HepG2 (cell line): ENCODE data around the gene CHST4. TPM values are rescaled to one million over a fixed set of nuclear protein-coding genes. Genes with fewer than 3 reads are reported as not detected.
A peak's percentile ranks its signal among the peaks of the same experiment; 100 is the strongest.

Experiments used
- EED ChIP-seq: sonication (generic); formaldehyde crosslinking; IDR thresholded peaks from 2 replicates; pipeline ENCODE4 v1.5.0; 2020; ENCODE audit warnings: mild to moderate bottlenecking, missing genetic modification reagents
- FOXP1 ChIP-seq, 2 experiments: fragments of 450-650 bp in 1 of 2; IDR thresholded peaks; 2 replicates each; pipeline ENCODE4 v1.6.1; 2017 to 2018; ENCODE audit warnings: antibody characterized with exemption in 1 of 2
- GATAD1 ChIP-seq: IDR thresholded peaks from 2 replicates; pipeline ENCODE4 v1.6.1; 2016; ENCODE audit warnings: missing genetic modification reagents, missing compliant biosample characterization
- HES4 ChIP-seq: sonication (generic); formaldehyde crosslinking; IDR thresholded peaks from 2 replicates; pipeline ENCODE4 v1.9.0; 2021; ENCODE audit warnings: mild to moderate bottlenecking, missing genetic modification reagents, borderline replicate concordance
- HNF4A ChIP-seq: sonication (generic); formaldehyde crosslinking; IDR thresholded peaks from 2 replicates; pipeline ENCODE4 v1.4.0; 2020; ENCODE audit warnings: missing genetic modification reagents
- KLF6 ChIP-seq: IDR thresholded peaks from 2 replicates; pipeline ENCODE4 v1.8.0; 2016; ENCODE audit warnings: missing biosample characterization, missing genetic modification reagents
- MYC ChIP-seq: sonication (generic); formaldehyde crosslinking; IDR thresholded peaks from 2 replicates; pipeline ENCODE4 v1.9.0; 2021; ENCODE audit warnings: missing genetic modification reagents, borderline replicate concordance
- PHF8 ChIP-seq: sonication (generic); formaldehyde crosslinking; IDR thresholded peaks from 2 replicates; pipeline ENCODE4 v1.5.0; 2020; ENCODE audit warnings: missing genetic modification reagents
- PLRG1 ChIP-seq: fragments of 450-650 bp; conservative IDR thresholded peaks from 2 replicates; pipeline ENCODE4 v1.6.1; 2016
- SAFB2 ChIP-seq: sonication (generic); formaldehyde crosslinking; IDR thresholded peaks from 2 replicates; pipeline ENCODE4 v1.5.1; 2020; ENCODE audit warnings: missing genetic modification reagents, low read depth, mild to moderate bottlenecking, borderline replicate concordance
- SMAD1 ChIP-seq: sonication (generic); formaldehyde crosslinking; IDR thresholded peaks from 2 replicates; pipeline ENCODE4 v1.4.0; 2020; ENCODE audit warnings: missing genetic modification reagents, low read depth, mild to moderate bottlenecking, borderline replicate concordance
- SMAD9 ChIP-seq: sonication (generic); formaldehyde crosslinking; IDR thresholded peaks from 2 replicates; pipeline ENCODE4 v1.5.1; 2020; ENCODE audit warnings: mild to moderate bottlenecking, missing genetic modification reagents
- SOX5 ChIP-seq: IDR thresholded peaks from 2 replicates; pipeline ENCODE4 v1.6.1; 2016; ENCODE audit warnings: borderline replicate concordance
- TAF15 ChIP-seq: fragments of 200-400 bp; formaldehyde crosslinking; IDR thresholded peaks from one replicate; pipeline ENCODE4 v1.6.1; 2018; ENCODE audit warnings: mild to moderate bottlenecking, low read depth, low read length; ENCODE audit not compliant: poor library complexity, severe bottlenecking
- U2AF2 ChIP-seq: fragments of 200-400 bp; formaldehyde crosslinking; IDR thresholded peaks from 2 replicates; pipeline ENCODE4 v1.6.1; 2017; ENCODE audit warnings: low read depth, mild to moderate bottlenecking, low read length
- ZNF121 ChIP-seq: sonication (generic); formaldehyde crosslinking; IDR thresholded peaks from 2 replicates; pipeline ENCODE4 v1.5.0; 2020; ENCODE audit warnings: mild to moderate bottlenecking, missing genetic modification reagents
- ZNF501 ChIP-seq: sonication (generic); formaldehyde crosslinking; IDR thresholded peaks from 2 replicates; pipeline ENCODE4 v1.5.1; 2020; ENCODE audit warnings: mild to moderate bottlenecking, moderate library complexity, missing genetic modification reagents
- ZNF629 ChIP-seq: sonication (generic); formaldehyde crosslinking; conservative IDR thresholded peaks from 2 replicates; pipeline ENCODE4 v1.5.0; 2020; ENCODE audit warnings: missing genetic modification reagents
- polyA plus RNA-seq, 8 experiments: library from polyadenylated mRNA; depleted of rRNA in 3 of 8; stranded (reverse) in 7 of 8; unstranded in 1 of 8; fragments of >200 nt; fragmentation: Illumina TruSeq in 4 of 8; extraction: Trizol in 4 of 8; gene quantifications; 2 replicates each; pipeline versions ENCODE4 v1.2.1 to v1.2.3, GENCODE V29; 2011 to 2016; ENCODE audit warnings: low read depth in 4 of 8, missing spikeins in 1 of 8, mixed read lengths in 1 of 8; ENCODE audit not compliant: insufficient read depth in 1 of 8
- total RNA-seq, 5 experiments: library from RNA; depleted of rRNA; stranded (reverse); fragments of >200 nt; fragmentation: Illumina TruSeq; extraction: Trizol; gene quantifications; 2 replicates each; pipeline ENCODE4 v1.2.3, GENCODE V29; 2016; ENCODE audit warnings: low read depth in 1 of 5
- TF ChIP-seq, protein P1 (sequence below): sonication (generic); formaldehyde crosslinking; IDR thresholded peaks from 2 replicates; pipeline ENCODE4 v1.4.0; 2020; ENCODE audit warnings: missing genetic modification reagents
- TF ChIP-seq, protein P2 (sequence below): IDR thresholded peaks from 2 replicates; pipeline ENCODE4 v1.6.1; 2012; ENCODE audit warnings: inconsistent platforms
- TF ChIP-seq, protein P3 (sequence below): sonication (generic); formaldehyde crosslinking; IDR thresholded peaks from 2 replicates; pipeline ENCODE4 v1.4.0; 2020; ENCODE audit warnings: mild to moderate bottlenecking, missing genetic modification reagents

Gene CHST4
- total and polyA plus RNA-seq, 2 of the 13 experiments (the other 11 are each of a cell fraction or from before 2014, with no cell fraction given) = not detected

DNA sequence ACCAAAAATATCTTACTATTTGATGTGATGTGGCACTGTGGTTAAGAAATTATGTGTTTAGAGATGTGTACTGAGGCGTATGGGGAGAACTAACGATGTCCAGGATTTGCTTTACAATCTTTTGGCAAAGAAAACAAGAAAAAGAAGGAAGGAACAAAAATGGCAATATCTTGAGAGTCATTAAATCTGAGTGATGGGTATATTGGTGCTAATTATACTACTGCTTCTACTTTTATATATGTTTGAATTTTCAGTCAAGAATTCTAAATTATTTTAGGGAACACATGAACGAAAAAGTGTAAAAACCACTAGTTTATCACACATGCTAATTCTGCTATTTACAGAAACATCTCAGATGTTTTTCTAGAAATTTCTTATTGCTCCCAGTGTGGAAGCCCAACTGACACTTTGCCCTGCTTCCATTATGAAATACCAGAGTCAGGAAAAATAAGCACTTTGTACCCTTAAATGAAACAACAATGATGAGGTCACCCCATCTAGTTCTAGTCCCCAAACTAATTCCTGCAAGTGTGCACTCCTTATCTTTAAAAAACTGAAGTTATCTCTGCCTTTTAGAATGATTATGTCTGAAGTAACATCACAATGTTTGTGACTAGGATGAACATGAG, 31.8 kb downstream of the CHST4 start (continued):
- peak; percentile 81 for TF ChIP-seq HNF4A (CRISPR knock-in tag)
- no peak for TF ChIP-seq EED (CRISPR knock-in tag)
- TF ChIP-seq PHF8 (CRISPR knock-in tag) = no peak
- peak; percentile 17; the same call in 1 of the 2 replicates for TF ChIP-seq SOX5
- TF ChIP-seq, protein P1, sequence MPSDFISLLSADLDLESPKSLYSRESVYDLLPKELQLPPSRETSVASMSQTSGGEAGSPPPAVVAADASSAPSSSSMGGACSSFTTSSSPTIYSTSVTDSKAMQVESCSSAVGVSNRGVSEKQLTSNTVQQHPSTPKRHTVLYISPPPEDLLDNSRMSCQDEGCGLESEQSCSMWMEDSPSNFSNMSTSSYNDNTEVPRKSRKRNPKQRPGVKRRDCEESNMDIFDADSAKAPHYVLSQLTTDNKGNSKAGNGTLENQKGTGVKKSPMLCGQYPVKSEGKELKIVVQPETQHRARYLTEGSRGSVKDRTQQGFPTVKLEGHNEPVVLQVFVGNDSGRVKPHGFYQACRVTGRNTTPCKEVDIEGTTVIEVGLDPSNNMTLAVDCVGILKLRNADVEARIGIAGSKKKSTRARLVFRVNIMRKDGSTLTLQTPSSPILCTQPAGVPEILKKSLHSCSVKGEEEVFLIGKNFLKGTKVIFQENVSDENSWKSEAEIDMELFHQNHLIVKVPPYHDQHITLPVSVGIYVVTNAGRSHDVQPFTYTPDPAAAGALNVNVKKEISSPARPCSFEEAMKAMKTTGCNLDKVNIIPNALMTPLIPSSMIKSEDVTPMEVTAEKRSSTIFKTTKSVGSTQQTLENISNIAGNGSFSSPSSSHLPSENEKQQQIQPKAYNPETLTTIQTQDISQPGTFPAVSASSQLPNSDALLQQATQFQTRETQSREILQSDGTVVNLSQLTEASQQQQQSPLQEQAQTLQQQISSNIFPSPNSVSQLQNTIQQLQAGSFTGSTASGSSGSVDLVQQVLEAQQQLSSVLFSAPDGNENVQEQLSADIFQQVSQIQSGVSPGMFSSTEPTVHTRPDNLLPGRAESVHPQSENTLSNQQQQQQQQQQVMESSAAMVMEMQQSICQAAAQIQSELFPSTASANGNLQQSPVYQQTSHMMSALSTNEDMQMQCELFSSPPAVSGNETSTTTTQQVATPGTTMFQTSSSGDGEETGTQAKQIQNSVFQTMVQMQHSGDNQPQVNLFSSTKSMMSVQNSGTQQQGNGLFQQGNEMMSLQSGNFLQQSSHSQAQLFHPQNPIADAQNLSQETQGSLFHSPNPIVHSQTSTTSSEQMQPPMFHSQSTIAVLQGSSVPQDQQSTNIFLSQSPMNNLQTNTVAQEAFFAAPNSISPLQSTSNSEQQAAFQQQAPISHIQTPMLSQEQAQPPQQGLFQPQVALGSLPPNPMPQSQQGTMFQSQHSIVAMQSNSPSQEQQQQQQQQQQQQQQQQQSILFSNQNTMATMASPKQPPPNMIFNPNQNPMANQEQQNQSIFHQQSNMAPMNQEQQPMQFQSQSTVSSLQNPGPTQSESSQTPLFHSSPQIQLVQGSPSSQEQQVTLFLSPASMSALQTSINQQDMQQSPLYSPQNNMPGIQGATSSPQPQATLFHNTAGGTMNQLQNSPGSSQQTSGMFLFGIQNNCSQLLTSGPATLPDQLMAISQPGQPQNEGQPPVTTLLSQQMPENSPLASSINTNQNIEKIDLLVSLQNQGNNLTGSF (CRISPR knock-in tag) = no peak
- TF ChIP-seq GATAD1 (CRISPR knock-in tag) = no peak
- TF ChIP-seq KLF6 (CRISPR knock-in tag) = no peak
- TF ChIP-seq SAFB2 = no peak
- TF ChIP-seq MYC (CRISPR knock-in tag) = no peak
- TF ChIP-seq HES4 (CRISPR knock-in tag) = no peak
- no peak for TF ChIP-seq ZNF501 (CRISPR knock-in tag)
- peak; percentile 74 for TF ChIP-seq ZNF629 (CRISPR knock-in tag)
- TF ChIP-seq U2AF2 = no peak
- TF ChIP-seq PLRG1 = no peak
- TF ChIP-seq FOXP1 (IDR thresholded peaks at IDR 0.05) = no peak
- TF ChIP-seq FOXP1 (CRISPR knock-in tag; IDR thresholded peaks at IDR 0.05) = peak; percentile 63; the same call in 1 of the 2 replicates
- TF ChIP-seq ZNF121 (CRISPR knock-in tag) = no peak
- TF ChIP-seq SMAD1 (CRISPR knock-in tag) = no peak
- TF ChIP-seq SMAD9 (CRISPR knock-in tag) = no peak
- TF ChIP-seq, protein P2, sequence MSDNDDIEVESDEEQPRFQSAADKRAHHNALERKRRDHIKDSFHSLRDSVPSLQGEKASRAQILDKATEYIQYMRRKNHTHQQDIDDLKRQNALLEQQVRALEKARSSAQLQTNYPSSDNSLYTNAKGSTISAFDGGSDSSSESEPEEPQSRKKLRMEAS = peak; percentile 28; the same call in 1 of the 2 replicates
- TF ChIP-seq, protein P3, sequence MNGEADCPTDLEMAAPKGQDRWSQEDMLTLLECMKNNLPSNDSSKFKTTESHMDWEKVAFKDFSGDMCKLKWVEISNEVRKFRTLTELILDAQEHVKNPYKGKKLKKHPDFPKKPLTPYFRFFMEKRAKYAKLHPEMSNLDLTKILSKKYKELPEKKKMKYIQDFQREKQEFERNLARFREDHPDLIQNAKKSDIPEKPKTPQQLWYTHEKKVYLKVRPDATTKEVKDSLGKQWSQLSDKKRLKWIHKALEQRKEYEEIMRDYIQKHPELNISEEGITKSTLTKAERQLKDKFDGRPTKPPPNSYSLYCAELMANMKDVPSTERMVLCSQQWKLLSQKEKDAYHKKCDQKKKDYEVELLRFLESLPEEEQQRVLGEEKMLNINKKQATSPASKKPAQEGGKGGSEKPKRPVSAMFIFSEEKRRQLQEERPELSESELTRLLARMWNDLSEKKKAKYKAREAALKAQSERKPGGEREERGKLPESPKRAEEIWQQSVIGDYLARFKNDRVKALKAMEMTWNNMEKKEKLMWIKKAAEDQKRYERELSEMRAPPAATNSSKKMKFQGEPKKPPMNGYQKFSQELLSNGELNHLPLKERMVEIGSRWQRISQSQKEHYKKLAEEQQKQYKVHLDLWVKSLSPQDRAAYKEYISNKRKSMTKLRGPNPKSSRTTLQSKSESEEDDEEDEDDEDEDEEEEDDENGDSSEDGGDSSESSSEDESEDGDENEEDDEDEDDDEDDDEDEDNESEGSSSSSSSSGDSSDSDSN (CRISPR knock-in tag) = no peak
- TF ChIP-seq TAF15 = no peak
